Neural cell (in vitro differentiated cells): ENCODE results near the gene PCDHGB6. TPM values are rescaled to one million over a fixed set of nuclear protein-coding genes. Genes with fewer than 3 reads are reported as not detected.
"Not testable (repeated sequence)": the region's sequence is repeated elsewhere in the genome, so short reads cannot be mapped to it uniquely, and the experiment has no call there.

Source experiments
- H2AFZ ChIP-seq: fragments of 200-600, 300-800 bp; sonication (generic), shearing (Covaris generic); 2 replicates; pipeline ENCODE4 v1.6.0; 2014; ENCODE audit warnings: low read depth, mild to moderate bottlenecking, antibody characterized with exemption, low read length, moderate library complexity
- H3F3A ChIP-seq: fragments of 200-600 bp; shearing (Covaris generic); 2 replicates; pipeline ENCODE4 v1.6.1; 2016; ENCODE audit warnings: mild to moderate bottlenecking, moderate library complexity, mixed read lengths, antibody characterized with exemption, low read length; ENCODE audit not compliant: insufficient read depth, poor library complexity, severe bottlenecking
- H3K27ac ChIP-seq: fragments of 200-600, 300-800 bp; sonication (generic), shearing (Covaris generic); 2 replicates; pipeline ENCODE4 v1.5.1; 2014; ENCODE audit warnings: mild to moderate bottlenecking, low read length, moderate library complexity
- H3K27me3 ChIP-seq: fragments of 300-800, 200-600 bp; sonication (generic), shearing (Covaris generic); 2 replicates; pipeline ENCODE4 v1.6.0; 2014; ENCODE audit warnings: mild to moderate bottlenecking, low read depth, low read length, moderate library complexity; ENCODE audit not compliant: insufficient read depth
- H3K36me3 ChIP-seq: fragments of 300-800, 200-600 bp; sonication (generic), shearing (Covaris generic); 2 replicates; pipeline ENCODE4 v1.5.1; 2014; ENCODE audit warnings: mild to moderate bottlenecking, antibody characterized with exemption, low read length, moderate library complexity; ENCODE audit not compliant: insufficient read depth
- H3K4me2 ChIP-seq: fragments of 300-800, 200-600 bp; sonication (generic), shearing (Covaris generic); 2 replicates; pipeline ENCODE4 v1.6.0; 2014; ENCODE audit warnings: mild to moderate bottlenecking, low read length
- H3K4me3 ChIP-seq: fragments of 300-800, 200-600 bp; sonication (generic), shearing (Covaris generic); 2 replicates; pipeline ENCODE4 v1.5.1; 2014; ENCODE audit warnings: mild to moderate bottlenecking, low read length, moderate library complexity
- H3K79me2 ChIP-seq: fragments of 200-600 bp; shearing (Covaris generic); replicated peaks from 2 replicates; pipeline ENCODE4 v1.6.0; 2014; ENCODE audit warnings: mild to moderate bottlenecking, low read length, moderate library complexity; ENCODE audit not compliant: insufficient read depth
- H3K9ac ChIP-seq: fragments of 300-800, 200-600 bp; sonication (generic), shearing (Covaris generic); 2 replicates; pipeline ENCODE4 v1.6.1; 2016; ENCODE audit warnings: mild to moderate bottlenecking, low read length, mixed read lengths
- H3K9me2 ChIP-seq: fragments of 200-600 bp; shearing (Covaris generic); 2 replicates; pipeline ENCODE4 v1.6.1; 2016; ENCODE audit warnings: mild to moderate bottlenecking, low read length, mixed read lengths; ENCODE audit not compliant: insufficient read depth
- H3K9me3 ChIP-seq: fragments of 200-600, 300-800 bp; sonication (generic), shearing (Covaris generic); 2 replicates; pipeline ENCODE4 v1.6.1; 2016; ENCODE audit warnings: mild to moderate bottlenecking, mixed run types, low read length, moderate library complexity, mixed read lengths
- H4K20me1 ChIP-seq: fragments of 200-600 bp; shearing (Covaris generic); 2 replicates; pipeline ENCODE4 v1.6.1; 2016; ENCODE audit warnings: mild to moderate bottlenecking, mixed run types; ENCODE audit not compliant: insufficient read depth
- CTCF ChIP-seq: fragments of 450-650 bp; IDR thresholded peaks from 2 replicates; pipeline ENCODE4 v1.5.1; 2014; ENCODE audit warnings: antibody characterized with exemption, mild to moderate bottlenecking, moderate library complexity; ENCODE audit not compliant: poor library complexity, severe bottlenecking
- EP300 ChIP-seq: fragments of 450-650 bp; conservative IDR thresholded peaks from 2 replicates; pipeline ENCODE4 v1.6.1; 2014; ENCODE audit warnings: antibody characterized with exemption, mild to moderate bottlenecking, moderate library complexity; ENCODE audit not compliant: poor library complexity, severe bottlenecking
- EZH2 ChIP-seq: fragments of 200-600, 300-800 bp; shearing (Covaris generic), sonication (generic); IDR thresholded peaks from 2 replicates; pipeline ENCODE4 v1.6.1; 2014; ENCODE audit warnings: antibody characterized with exemption, low read length, borderline replicate concordance, mild to moderate bottlenecking; ENCODE audit not compliant: insufficient read depth, poor library complexity, severe bottlenecking
- MXI1 ChIP-seq: fragments of 450-650 bp; conservative IDR thresholded peaks from 2 replicates; pipeline ENCODE4 v1.6.1; 2014; ENCODE audit warnings: antibody characterized with exemption, mild to moderate bottlenecking; ENCODE audit not compliant: poor library complexity, severe bottlenecking
- POLR2AphosphoS5 ChIP-seq: IDR thresholded peaks from 2 replicates; pipeline ENCODE4 v1.6.1; 2012
- RAD21 ChIP-seq: fragments of 450-650 bp; conservative IDR thresholded peaks from 2 replicates; pipeline ENCODE4 v1.6.1; 2014; ENCODE audit warnings: antibody characterized with exemption, mild to moderate bottlenecking, moderate library complexity
- SMC3 ChIP-seq: fragments of 450-650 bp; conservative IDR thresholded peaks from 2 replicates; pipeline ENCODE4 v1.6.1; 2014; ENCODE audit warnings: antibody characterized with exemption, mild to moderate bottlenecking, moderate library complexity; ENCODE audit not compliant: poor library complexity
- TAF1 ChIP-seq: IDR thresholded peaks from 2 replicates; pipeline ENCODE4 v1.6.1; 2012; ENCODE audit warnings: low read depth
- polyA plus RNA-seq: library from polyadenylated mRNA; depleted of rRNA; stranded (reverse); fragments of >200 nt; gene quantifications from 2 replicates; pipeline ENCODE4 v1.2.3, GENCODE V29; 2014

The PCDHGB6 gene
- polyA plus RNA-seq, 1 donor from 2014 or later: 29.2 TPM

GRCh38 chr5:141430332-141431113 lies 22.7 kb downstream of the PCDHGB6 start, which contains the start of gene PCDHGA12:
Gene PCDHGA12 (plus strand): TSS chr5:141430507. CDS start chr5:141430760, 253 bp downstream.
- H3K36me3 ChIP-seq: peaks cover 50% of the 10 kb centered on the region
- peaks cover 23% of the 10 kb centered on the region for H3K79me2 ChIP-seq
- H2AFZ ChIP-seq: no peak within 1 kb of the TSS
- no peaks in the 10 kb centered on the region for H4K20me1 ChIP-seq
- peaks cover 68% of the 10 kb centered on the region for H3K9me3 ChIP-seq
- H3K27me3 ChIP-seq: no peaks in the 10 kb centered on the region
- no peak within 1 kb of the TSS for H3K9ac ChIP-seq
- H3K4me2 ChIP-seq: no peak within 1 kb of the TSS
- no peaks in the 10 kb centered on the region for H3F3A ChIP-seq
- TF ChIP-seq MXI1 (no peak), POLR2AphosphoS5 (no peak), EZH2 (no peak)
- H3K27ac ChIP-seq: no peak within 1 kb of the TSS
- H3K9me2 ChIP-seq: no peaks in the 10 kb centered on the region
- peak within 1 kb of the TSS; percentile 13 for H3K4me3 ChIP-seq

- peaks cover 43% of the 10 kb centered on the region for H3K36me3 ChIP-seq
- no peak overlapping the region for H3K27ac ChIP-seq
- peaks cover 65% of the 10 kb centered on the region for H3K9me3 ChIP-seq
- peaks cover 27% of the 10 kb centered on the region for H3K79me2 ChIP-seq
- H3F3A ChIP-seq: no peaks in the 10 kb centered on the region
- H4K20me1 ChIP-seq: no peaks in the 10 kb centered on the region
- no peaks in the 10 kb centered on the region for H3K27me3 ChIP-seq
- H3K4me3 ChIP-seq: peak overlapping the region; percentile 13
- no peak overlapping the region for H3K4me2 ChIP-seq
- no peak overlapping the region for H3K9ac ChIP-seq
- H3K9me2 ChIP-seq: no peaks in the 10 kb centered on the region
- H2AFZ ChIP-seq: no peak overlapping the region
- TF ChIP-seq RAD21 (no peak), CTCF (no peak), EP300 (no peak), MXI1 (no peak), SMC3 (no peak), TAF1 (no peak), POLR2AphosphoS5 (no peak), EZH2 (no peak)
Observed at GRCh38 chr5:141431286-141431685, 23.5 kb downstream of the PCDHGB6 start.

- H3K9ac ChIP-seq, H3K27ac ChIP-seq, H3K27me3 ChIP-seq, H4K20me1 ChIP-seq, H3K4me3 ChIP-seq, H3F3A ChIP-seq, H2AFZ ChIP-seq, H3K4me2 ChIP-seq, H3K9me2 ChIP-seq: not testable (repeated sequence)
- Histone ChIP-seq H3K79me2 (peaks cover 24% of the 10 kb centered on the region), H3K9me3 (peaks cover 60% of the 10 kb centered on the region), H3K36me3 (peaks cover 33% of the 10 kb centered on the region)
Observed at GRCh38 chr5:141432308-141432707, 24.5 kb downstream of the PCDHGB6 start.

GRCh38 chr5:141432726-141433125 lies 24.9 kb downstream of the PCDHGB6 start:
- H3K9me3 ChIP-seq: peaks cover 55% of the 10 kb centered on the region

More at GRCh38 chr5:141432726-141433125, 24.9 kb downstream of the PCDHGB6 start:
- H4K20me1 ChIP-seq, H3K9ac ChIP-seq, H3K4me3 ChIP-seq, H3K27me3 ChIP-seq, H3K27ac ChIP-seq, H3F3A ChIP-seq, H2AFZ ChIP-seq, H3K9me2 ChIP-seq, H3K4me2 ChIP-seq: not testable (repeated sequence)
- H3K36me3 ChIP-seq: peaks cover 28% of the 10 kb centered on the region
- H3K79me2 ChIP-seq: peaks cover 22% of the 10 kb centered on the region
